Progenitor cell of endocrine pancreas (in vitro differentiated cells): ENCODE results near the gene LAMC1. TPM values are rescaled to one million over a fixed set of nuclear protein-coding genes. Genes with fewer than 3 reads are reported as not detected.

Experiments
- DNase-seq: peaks from one replicate; pipeline ENCODE4 v3.0.0; 2021; ENCODE audit warnings: low spot score; ENCODE audit not compliant: unreplicated experiment
- H3K27ac Mint-ChIP-seq: 2 replicates; pipeline ENCODE4 v1.8.0; 2021; ENCODE audit warnings: mild to moderate bottlenecking, moderate library complexity, mixed read lengths
- H3K27me3 Mint-ChIP-seq: 2 replicates; pipeline ENCODE4 v1.8.0; 2021; ENCODE audit warnings: mixed read lengths
- H3K36me3 Mint-ChIP-seq: 2 replicates; pipeline ENCODE4 v1.8.0; 2022; ENCODE audit warnings: mixed read lengths; ENCODE audit not compliant: insufficient read depth
- H3K4me1 Mint-ChIP-seq: 2 replicates; pipeline ENCODE4 v1.8.0; 2021; ENCODE audit warnings: low read depth, mixed read lengths
- H3K4me3 Mint-ChIP-seq: 2 replicates; pipeline ENCODE4 v1.8.0; 2021; ENCODE audit warnings: low read depth, mild to moderate bottlenecking, moderate library complexity, mixed read lengths
- H3K9me3 Mint-ChIP-seq: 2 replicates; pipeline ENCODE4 v1.8.0; 2021; ENCODE audit warnings: low read depth, mixed read lengths
- total RNA-seq: library from RNA; stranded (reverse); gene quantifications from 2 replicates; pipeline ENCODE4 v1.2.1, GENCODE V29; 2021
- TF ChIP-seq, protein P1 (sequence below): fragments of 200-600 bp; sonication (generic); IDR thresholded peaks from one replicate; pipeline ENCODE4 v1.5.0; 2021; ENCODE audit warnings: antibody characterized with exemption, mild to moderate bottlenecking; ENCODE audit not compliant: unreplicated experiment

LAMC1 gene
- total RNA-seq, 1 donor from 2014 or later = 72.9 TPM

DNA sequence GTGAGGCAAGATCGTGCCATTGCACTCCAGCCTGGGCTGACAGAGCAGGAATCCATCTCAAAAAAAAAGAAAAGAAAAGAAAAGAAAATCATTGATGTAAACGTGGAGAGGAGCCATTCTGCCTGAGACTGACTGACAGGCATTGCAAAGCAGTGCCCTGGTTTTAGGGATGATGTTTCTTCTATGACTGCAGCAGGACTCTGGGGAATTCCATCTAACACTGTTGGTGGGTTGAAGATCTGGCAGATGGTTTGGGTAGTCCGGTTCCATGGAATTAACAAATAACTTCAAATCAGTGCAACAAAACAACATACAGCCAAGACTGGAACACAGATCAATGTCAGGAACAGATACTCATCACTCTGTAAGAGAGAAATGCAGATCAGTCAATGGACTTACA, 145.1 kb downstream of the LAMC1 start:
- Mint-ChIP-seq H3K27ac (no peak overlapping the region), H3K36me3 (no peaks in the 10 kb centered on the region), H3K4me1 (peaks cover 1% of the 10 kb centered on the region), H3K9me3 (no peaks in the 10 kb centered on the region), H3K4me3 (no peak overlapping the region), H3K27me3 (no peaks in the 10 kb centered on the region)
- TF ChIP-seq, protein P1, sequence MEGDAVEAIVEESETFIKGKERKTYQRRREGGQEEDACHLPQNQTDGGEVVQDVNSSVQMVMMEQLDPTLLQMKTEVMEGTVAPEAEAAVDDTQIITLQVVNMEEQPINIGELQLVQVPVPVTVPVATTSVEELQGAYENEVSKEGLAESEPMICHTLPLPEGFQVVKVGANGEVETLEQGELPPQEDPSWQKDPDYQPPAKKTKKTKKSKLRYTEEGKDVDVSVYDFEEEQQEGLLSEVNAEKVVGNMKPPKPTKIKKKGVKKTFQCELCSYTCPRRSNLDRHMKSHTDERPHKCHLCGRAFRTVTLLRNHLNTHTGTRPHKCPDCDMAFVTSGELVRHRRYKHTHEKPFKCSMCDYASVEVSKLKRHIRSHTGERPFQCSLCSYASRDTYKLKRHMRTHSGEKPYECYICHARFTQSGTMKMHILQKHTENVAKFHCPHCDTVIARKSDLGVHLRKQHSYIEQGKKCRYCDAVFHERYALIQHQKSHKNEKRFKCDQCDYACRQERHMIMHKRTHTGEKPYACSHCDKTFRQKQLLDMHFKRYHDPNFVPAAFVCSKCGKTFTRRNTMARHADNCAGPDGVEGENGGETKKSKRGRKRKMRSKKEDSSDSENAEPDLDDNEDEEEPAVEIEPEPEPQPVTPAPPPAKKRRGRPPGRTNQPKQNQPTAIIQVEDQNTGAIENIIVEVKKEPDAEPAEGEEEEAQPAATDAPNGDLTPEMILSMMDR = no peak
- no peak for DNase-seq

DNA sequence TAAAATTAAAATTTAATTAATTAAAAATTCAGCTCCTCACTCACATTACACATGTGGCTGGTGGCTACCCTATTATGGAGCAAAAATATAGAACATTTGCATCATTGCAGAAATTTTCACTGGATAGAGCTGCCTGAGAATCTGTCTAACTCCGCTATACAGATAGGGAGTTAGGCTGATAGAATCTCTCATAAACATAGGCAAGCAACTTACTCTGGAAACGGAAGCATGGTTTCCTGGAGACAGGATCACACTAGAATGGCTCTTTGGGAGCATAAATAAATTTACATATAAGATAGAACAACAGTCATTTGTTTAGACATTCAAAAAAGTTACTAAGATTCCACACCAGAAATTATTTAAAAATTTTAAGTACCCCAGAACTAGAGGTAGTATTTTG, 150.6 kb downstream of the LAMC1 start:
- Mint-ChIP-seq H3K4me3 (no peak overlapping the region), H3K27ac (no peak overlapping the region), H3K4me1 (peaks cover 13% of the 10 kb centered on the region), H3K27me3 (no peaks in the 10 kb centered on the region), H3K9me3 (no peaks in the 10 kb centered on the region), H3K36me3 (no peaks in the 10 kb centered on the region)
- TF ChIP-seq, protein P1 = no peak
- DNase-seq = no peak

DNA sequence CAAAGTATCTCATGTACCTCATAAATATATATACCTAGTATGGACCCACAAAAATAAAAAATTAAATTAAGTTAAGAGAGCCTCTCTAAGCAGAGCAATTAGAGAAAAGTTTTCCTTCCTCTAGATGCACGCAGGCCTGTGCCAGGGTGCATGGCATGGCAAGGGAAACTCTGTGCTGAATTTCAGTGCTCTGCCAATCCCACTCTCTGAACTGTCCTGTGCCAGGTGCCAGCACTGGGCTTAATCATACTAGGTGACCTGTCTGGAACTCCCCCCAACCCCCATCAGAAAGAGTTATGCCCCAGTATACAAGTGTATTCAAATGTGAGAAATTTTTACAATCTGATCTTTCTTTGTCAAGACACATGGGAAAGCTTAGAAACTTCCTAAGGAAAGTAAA, 152.4 kb downstream of the LAMC1 start:
- no peaks in the 10 kb centered on the region for H3K9me3 Mint-ChIP-seq
- H3K27ac Mint-ChIP-seq = no peak overlapping the region
- DNase-seq = no peak
- TF ChIP-seq, protein P1 = no peak
- H3K27me3 Mint-ChIP-seq = no peaks in the 10 kb centered on the region
- peaks cover 17% of the 10 kb centered on the region for H3K4me1 Mint-ChIP-seq
- H3K4me3 Mint-ChIP-seq = no peak overlapping the region
- H3K36me3 Mint-ChIP-seq = no peaks in the 10 kb centered on the region

DNA sequence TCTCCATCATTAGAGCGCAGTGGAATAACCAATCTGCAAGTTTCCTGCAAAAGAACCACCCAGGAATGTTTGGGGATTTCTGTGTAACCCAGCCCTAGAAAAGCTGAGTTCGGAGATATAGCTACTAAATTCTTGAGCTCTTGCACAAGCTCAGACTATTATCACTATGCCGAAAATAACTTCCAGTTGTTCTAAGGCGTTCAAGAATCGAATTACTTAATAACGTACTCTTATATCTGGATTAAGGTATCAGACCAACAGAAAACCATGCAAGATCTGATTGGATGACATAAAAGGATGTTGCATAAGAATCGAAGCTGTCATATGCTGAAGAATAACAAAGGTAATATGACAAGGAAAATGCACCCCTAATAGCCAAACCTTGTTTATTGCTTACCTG, 155.3 kb downstream of the LAMC1 start:
- H3K4me3 Mint-ChIP-seq = no peak overlapping the region
- H3K9me3 Mint-ChIP-seq = no peaks in the 10 kb centered on the region
- H3K27ac Mint-ChIP-seq = no peak overlapping the region
- peaks cover 20% of the 10 kb centered on the region for H3K4me1 Mint-ChIP-seq
- no peaks in the 10 kb centered on the region for H3K36me3 Mint-ChIP-seq
- H3K27me3 Mint-ChIP-seq = no peaks in the 10 kb centered on the region
- TF ChIP-seq, protein P1 = no peak
- no peak for DNase-seq

DNA sequence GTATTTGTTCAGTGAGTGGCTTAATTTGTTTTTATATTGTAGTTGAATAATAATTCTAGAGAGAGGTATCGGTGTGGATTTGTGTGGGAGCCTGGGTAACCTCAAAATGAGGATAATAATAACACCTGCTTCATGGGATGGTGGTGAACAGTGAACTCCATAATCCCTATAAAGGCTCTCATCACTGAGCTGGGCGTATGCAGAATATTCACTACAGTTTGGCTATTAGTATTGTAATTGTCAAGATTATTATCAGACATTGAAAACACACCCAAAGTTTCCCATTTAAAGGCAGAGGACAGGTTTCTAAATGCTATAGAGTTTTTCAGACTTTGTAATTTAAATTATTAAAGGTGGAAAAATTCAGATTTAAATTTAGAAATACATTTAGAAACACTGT, 155.8 kb downstream of the LAMC1 start:
- no peak for DNase-seq
- H3K36me3 Mint-ChIP-seq = no peaks in the 10 kb centered on the region

More for the DNA sequence above, 155.8 kb downstream of the LAMC1 start:
- TF ChIP-seq, protein P1 = no peak
- H3K27ac Mint-ChIP-seq = no peak overlapping the region
- H3K4me1 Mint-ChIP-seq = peaks cover 20% of the 10 kb centered on the region
- H3K4me3 Mint-ChIP-seq = no peak overlapping the region
- no peaks in the 10 kb centered on the region for H3K9me3 Mint-ChIP-seq
- H3K27me3 Mint-ChIP-seq = no peaks in the 10 kb centered on the region
